Islet precursor cell (in vitro differentiated cells): Measurements from ENCODE around the gene CDH8.
"Not testable (repeated sequence)": the region's sequence is repeated elsewhere in the genome, so short reads cannot be mapped to it uniquely, and the experiment has no call there.

Experiments
- DNase-seq: peaks from one replicate; pipeline ENCODE4 v3.0.0-alpha.2; 2018

CDH8 gene

DNA sequence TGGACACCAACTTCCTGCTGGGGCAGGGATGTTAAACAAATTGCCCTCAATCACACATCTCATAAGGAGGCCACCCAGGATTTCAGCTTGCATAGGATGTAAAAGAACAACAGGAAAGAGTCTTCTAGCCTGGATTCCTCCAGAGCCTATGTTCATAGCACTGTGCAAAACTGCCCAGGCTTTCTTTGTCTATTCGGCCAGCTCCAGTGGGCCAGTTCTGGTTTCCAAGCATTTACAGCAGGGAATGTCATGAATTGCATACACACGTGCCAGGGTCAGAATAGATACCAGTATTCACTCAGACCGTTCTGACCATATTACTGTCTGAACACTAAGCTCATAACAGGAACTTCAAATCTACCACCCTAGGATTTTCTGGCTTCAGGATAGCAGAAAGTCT lies 273.2 kb downstream of the CDH8 start:
- DNase-seq: no peak

DNA sequence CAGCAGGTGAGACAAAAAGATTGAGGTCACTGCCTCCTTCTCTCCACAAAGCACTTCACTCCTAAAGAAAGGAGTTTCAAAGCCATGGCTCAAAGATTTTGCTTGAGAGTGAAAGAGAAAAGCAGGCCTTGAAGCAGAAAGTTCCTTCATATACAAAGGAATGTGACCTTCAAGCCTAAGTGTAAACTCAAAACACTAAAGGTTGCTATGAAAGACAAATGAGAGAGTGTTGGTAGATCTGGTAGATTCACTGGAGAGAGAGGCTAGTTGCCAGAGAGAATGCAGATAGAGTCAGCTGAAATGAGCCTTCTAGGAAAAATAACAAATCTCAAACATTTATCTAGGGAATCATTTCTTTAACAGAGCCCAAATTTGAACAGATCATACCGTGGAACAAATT lies 305.2 kb downstream of the CDH8 start:
- no peak for DNase-seq

DNA sequence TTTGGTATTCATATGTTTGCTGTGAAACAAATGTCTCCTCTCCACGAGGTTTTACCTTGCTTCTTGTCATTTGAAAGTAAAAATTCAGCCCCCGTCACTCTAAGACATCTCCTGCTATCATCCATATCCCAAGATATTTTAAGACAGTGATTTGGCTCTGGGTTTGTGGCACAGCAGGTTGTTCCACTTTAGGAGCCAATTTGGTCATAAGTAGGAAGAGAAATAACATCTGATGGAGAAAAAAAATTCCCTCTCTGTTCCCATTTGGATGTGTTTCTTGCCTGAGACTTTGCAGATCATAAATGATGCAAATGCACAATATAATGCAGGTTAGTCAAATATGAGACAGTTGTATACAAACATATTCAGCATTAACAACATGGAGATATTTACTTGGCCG lies 309.5 kb downstream of the CDH8 start:
- no peak for DNase-seq

DNA sequence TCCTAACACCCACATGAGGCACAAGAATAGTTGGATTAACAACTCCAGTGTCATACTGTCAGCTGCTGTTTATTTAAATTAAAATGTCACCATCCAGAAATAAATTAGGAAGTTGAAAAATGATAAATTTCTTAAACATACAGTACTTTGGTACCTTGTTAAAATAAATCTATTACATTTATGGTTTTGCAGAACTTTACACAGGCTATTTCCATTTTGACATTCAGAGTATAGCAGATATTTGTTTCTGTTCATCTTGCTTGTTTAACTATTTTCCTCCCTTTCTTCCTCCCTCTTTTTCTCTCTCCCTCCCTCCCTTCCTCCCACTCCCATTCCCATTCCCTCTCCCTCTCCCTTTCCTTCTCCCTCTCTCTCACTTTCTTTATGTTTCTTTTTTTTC lies 310.1 kb downstream of the CDH8 start:
- no peak for DNase-seq

DNA sequence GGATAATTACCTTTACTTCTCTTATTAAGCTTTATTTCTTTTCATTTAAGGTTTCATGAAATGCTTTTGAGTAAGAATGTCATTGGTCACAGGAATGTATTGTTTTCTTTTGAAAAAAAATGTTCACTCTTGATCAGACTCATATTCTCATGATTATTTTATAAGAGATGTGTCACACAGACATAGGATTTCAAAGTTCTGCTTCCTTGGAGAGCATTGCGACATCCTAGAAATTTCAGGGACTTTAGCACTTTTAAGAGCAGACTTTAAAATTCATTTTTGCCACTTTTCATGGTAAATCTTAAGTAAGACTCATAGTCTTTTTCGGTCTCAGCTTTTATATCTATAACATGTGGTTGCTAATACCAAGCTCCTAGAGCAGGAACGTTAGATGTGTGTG lies 314.7 kb downstream of the CDH8 start:
- no peak for DNase-seq

DNA sequence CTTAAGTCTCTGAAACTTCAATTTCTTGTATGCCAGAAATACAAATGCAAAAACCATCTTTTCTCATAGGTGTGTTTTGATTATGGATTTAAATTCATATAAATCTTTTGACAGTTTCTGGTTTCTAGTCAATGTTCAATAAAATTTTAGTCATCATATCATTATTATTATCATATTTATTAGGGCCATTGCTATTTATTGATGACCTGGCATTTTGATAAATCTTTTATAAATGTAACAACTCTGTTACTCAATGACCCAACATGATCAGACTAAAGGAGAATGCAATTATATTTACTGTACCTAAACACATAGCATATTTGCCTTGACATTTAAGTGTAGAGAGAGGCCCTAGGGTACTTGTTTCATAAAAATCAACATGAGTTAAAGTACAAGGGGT lies 320.8 kb downstream of the CDH8 start:
- no peak for DNase-seq

DNA sequence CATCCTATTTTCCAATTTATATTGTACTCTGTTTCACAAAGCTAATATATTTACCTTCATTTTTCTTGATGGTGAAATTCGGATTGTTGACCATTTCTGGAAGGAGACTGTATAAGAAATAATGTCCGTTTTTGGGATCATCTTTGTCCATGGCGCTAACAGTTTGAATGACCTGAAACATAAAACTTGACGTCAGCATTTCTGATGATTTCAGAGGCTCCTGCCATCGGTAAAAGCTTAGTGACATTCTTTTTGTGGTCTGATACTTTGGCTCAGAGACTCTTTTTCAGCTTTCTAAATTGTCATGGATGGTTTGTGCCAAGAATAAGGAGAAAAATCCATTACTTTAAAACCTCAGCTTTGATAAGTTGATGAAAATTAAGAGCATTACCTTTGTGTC lies 322.5 kb downstream of the CDH8 start:
- no peak for DNase-seq

DNA sequence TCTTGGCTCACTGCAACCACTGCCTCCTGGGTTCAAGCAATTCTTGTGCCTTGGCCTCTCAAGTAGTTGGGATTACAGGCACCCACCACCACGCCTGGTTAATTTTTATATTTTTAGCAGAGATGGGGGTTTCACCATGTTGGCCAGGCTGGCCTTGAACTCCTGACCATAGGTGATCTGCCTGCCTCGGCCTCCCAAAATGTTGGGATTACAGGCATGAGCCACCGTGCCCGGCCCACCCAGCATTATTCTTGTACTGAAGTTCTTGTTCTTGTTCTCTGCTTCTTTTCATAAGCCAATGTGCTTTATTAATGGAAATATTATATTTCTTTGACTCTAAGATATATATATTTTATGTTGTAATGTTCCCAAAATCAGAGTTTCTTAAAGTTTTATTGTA lies 336.6 kb downstream of the CDH8 start:
- DNase-seq: not testable (repeated sequence)

DNA sequence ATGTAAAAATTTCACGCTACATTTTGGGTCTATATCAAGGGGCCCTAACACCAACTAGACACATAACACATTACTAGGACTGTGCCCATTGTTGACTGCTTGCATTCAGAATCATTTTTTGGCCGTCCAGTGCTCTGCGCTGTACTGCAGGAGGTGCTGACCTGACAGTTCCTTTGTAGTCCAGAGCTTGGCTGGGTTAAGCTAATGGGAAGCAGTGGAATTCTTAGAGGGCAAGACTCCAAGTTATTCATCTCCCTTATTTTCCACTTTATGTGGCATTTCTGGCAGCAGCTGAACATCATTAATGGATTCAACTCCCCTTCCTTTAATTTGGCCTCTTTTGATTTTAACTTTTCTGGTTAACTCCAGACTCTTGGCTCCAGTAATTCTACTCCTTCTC lies 351.7 kb downstream of the CDH8 start:
- DNase-seq: no peak

DNA sequence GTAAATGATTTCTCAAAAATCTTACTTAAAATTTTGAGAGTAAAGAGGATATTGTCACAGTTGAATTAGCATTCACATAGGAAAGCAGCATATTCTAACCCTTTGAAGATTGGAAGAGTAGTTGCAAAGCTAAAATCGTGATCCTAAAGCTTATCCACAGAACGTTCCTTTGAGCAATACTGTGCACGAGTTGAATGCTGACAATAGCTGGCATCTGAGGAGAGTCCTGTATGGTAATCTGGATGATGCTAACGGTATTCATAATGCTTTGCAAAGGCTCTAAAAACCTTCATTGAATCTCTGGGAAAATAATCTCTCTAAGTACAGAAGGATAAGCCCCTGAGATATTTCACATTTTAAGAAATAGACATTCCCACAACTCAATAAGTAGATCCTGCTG lies 354.6 kb downstream of the CDH8 start:
- no peak for DNase-seq

DNA sequence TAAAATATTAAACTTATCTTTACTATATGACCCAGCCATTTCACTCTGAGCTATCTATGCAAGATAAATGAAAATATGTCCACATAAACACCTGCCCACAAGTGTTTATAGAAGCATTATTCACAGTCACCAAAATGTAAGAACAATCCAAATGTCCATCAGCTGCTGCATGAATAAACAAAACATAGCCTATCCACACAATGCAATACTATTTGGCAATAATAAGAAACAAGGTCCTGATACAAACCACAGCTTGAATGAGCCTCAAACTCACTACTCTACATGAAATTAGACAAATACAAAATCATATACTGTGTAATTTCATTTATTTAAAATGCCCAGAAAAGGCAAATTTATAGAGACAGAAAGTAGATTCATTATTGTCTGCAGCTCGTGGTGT lies 355.1 kb downstream of the CDH8 start:
- no peak for DNase-seq

DNA sequence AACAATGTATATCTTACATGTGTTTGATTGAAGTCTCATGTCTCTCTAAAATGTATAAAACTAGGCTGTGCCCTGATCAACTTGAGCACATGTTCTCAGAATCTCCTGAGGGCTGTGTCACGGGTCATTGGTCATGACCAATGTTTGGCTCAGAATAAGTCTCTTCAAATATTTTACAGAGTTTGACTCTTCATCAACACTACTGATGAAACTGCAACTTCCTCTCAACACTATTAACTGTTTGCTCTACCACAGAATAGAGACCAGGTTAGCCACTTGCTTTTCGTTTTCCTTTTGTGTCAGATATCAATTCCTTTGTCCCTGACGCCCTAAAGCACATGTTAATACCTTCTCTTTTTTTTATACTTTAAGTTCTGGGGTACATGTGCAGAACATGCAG lies 358.1 kb downstream of the CDH8 start:
- DNase-seq: no peak

DNA sequence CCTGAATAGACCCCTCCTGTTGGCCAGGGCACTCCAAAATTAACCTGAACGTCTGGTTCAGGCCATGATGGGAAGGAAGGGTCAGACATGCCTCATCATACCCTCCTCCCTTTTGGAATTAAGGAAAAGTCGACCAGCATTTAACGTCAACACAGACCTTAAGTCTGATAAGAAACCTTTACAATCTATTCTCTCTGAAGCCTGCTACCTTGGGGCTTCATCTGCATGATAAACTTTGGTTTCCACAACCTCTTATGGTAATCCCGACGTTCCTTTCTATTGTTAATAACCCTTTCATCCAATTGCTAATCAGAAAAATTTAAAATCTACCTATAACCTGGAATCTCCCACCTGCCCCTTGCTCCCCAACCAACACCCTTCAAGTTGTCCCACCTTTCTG lies 358.5 kb downstream of the CDH8 start:
- no peak for DNase-seq

DNA sequence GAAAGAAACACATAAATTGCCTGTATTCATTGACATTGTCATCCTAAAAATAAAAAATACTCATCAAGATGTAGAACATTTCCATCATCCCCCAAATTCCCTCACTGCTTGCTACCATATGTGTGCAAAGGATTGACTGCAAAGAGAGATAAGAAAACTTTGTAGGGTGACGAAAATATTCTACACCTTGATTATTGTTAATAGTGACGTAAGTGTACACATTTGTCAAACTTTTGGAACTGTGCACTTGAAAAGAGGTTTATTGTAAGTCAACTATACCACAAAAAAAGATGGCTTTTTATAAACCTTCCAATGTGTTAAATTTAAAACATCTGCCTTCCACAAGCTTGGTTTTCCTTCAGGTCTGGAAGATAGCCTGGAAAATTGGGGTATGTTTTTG lies 359.5 kb downstream of the CDH8 start:
- no peak for DNase-seq

DNA sequence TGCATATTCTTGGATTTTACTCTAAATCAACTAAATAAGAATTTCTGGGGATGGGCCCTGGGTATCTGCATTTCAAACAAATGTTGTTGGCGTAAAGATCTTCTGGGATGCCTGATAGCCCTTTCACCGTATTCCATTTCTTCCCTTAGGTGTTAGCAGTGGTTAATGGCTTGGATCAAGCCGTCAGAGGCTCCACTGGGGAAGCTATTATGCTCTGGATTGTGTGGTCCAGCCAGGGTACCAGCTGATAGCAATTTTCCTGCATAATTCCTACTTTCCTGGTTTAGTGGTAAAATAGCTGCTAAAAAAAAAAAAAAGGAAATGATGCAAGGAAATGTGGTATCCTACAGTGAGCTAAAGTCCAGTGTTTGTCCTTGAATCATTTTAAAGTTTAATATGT lies 365.1 kb downstream of the CDH8 start:
- DNase-seq: no peak

DNA sequence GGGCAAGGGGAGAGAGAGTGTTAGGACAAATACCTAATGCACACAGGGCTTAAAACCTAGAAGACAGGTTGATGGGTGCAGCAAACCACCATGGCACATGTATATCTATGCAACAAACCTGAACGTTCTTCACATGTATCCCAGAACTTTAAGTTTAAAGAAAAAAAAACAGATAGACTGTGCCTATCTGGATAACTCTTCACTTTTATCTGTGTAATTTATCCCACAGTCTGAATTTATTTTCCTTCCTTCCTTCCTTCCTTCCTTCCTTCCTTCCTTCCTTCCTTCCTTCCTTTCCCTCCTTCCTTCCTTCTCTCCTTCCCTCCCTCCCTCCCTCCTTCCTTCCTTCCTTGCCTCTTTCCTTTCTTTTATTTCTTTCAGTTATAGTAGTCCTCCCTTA lies 370.7 kb downstream of the CDH8 start:
- DNase-seq: no peak

DNA sequence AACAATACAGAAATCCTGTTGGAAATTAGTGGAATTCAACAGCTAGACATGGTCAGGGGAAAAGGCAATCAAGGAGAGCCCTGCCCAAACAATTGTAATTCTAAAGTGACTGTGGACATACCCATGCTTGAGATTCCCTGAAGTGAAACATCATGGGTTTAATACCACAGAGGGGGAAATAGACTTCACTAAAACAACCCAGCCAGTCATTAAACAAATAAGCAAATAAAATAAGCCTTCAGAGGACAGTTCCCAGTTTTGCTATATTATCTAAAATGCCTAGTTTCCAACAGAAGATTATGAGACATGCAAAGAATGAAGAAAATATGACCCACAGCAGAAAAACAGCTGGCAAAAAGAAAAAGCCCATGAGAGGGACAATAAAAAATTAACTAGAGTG lies 376.3 kb downstream of the CDH8 start:
- DNase-seq: no peak

DNA sequence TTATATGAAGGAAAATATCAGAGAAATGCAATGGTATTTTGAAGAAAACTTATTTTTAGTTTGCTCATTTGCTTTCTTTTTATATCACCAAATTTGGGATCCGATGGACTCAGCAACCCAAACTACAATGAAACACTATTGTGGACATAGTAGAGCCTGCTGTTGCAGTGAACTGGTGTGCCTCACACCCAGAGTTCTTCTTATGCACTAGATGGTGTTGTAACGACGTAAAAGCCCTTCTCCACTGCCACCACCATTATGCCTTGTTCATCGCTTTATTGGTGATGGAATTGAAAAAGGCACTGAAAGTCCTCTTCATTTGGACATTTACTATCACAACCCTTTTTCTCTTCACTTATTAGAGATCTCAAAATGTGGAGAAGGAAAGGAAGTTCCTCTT lies 381.3 kb downstream of the CDH8 start:
- no peak for DNase-seq

DNA sequence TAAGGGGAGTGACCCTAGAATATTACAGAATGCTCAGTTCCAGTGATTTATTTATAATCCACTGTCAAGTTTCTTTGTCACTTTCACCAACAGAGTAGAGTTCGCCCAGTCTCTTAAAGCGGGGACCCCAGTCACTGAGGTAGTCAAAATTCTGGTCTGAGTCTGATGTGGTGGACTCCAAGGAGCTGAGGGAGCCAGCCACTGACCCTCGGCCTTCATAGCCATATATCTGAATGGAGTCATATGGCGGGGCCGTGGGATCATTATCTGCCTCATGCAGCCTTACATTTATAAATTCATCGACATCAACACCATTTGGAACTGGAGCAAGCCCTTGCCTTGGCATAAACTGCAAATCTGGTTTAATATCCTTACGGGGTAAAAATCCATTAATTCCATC lies 382.7 kb downstream of the CDH8 start:
- no peak for DNase-seq

DNA sequence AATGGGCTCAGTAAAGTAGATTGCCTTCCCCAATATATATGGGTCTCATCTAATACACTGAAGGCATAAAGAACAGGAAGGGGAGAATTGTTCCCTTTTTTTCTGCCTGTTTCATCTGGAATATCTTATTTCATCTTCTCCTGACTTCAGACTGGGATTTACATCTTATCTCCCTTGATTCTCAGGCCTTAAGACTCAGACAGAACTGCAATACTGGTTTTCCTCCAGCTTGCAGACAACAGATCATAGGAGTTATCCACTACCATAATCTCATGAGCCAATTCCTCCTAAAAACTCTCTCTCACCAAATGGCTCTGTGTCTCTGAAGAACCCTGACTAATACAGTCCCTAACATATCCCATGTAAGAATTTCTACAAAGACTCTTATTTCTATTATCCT lies 390.7 kb downstream of the CDH8 start:
- no peak for DNase-seq

DNA sequence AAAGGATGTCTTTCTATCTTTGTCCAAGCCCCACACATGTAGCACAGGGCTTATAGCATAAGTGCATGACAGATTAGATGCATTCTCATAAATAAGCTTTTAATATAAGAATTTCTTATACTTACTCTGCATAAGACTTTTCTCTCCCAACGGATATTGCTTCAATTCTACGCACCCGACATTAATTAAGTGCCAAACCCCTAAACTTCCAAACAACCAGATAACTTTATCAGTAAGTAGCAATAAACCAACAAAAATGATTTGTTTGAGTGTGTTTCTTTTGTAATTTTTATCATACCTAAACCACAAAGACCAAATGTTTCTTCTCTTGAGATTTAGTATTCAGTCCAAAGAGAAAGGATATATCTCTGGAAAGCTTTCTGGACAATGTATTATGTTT lies 391.5 kb downstream of the CDH8 start:
- no peak for DNase-seq

DNA sequence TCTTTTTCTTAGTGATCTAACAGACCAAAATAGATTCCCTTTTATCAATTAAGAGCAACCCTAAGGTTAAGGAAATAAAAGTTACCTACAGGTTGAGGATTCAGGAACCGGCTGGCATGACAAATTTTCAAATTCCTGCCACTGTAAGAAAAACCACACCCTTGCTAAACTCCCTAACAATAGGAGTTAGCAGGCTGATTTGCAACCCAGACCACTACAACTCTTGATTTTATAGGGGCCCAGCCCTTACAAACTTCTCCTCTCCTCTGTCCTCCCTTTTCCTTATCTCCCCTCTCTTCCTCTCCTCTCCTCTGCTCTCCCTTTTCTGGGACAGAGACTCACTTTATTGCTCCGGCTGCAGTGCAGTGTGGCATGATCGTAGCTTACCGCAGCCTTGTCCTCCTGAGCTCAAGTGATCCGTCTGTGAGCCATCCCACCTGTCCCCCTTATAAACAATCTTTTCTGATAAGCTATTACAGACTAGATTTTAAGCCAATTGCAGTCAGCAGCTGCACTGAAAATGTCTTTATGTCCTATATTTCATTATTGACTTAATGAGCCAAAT lies 418.9 kb downstream of the CDH8 start:
- no peak for DNase-seq

DNA sequence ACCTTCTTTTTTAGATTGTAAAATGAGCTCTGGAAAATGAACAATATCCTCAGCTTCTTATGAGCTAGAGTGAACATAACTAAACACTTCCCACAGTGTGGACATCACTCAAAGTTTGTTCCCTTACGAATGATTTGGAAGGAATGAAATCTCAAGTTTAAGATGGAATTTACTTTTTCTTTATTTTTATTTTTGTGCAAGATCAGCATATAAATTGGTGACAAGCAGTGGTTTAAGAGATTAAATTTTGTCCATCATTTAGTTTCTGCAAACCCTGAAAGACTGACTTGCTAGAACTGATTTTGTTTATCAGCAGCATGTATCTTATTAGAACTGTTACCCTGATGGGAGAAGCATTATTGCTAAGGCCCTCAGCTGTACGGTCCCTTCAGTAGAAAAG lies 420.1 kb downstream of the CDH8 start:
- DNase-seq: no peak

DNA sequence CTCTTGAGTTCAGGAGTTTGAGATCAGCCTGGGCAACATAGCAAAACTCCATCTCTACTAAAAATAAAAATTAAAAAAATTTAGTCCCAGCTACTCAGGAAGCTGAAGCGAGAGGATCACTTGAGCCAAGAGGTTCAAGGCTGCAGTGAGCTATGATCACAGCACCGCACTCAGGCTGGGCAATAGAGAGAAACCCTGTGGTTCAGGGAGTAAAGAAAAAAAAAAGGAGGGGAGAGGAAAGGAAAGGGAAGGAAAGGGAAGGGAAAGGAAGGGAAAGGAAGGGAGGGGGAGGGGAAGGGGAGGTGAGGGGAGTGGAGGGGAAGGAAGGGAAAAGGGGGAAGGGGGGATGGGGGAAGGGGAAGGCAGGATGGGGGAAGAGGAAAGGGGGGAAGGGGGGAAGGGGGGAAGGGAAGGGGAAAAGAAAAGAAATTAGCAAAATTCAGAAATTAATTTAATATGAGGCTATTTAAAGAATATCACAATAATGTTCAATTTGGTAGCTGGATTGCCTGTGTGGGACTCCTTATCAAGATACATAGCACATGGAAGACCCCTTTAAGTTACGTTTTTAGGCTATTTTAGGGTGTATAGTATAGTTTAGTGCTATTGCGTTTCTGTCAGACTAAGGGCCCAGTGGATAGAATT lies 424.3 kb downstream of the CDH8 start:
- no peak for DNase-seq

DNA sequence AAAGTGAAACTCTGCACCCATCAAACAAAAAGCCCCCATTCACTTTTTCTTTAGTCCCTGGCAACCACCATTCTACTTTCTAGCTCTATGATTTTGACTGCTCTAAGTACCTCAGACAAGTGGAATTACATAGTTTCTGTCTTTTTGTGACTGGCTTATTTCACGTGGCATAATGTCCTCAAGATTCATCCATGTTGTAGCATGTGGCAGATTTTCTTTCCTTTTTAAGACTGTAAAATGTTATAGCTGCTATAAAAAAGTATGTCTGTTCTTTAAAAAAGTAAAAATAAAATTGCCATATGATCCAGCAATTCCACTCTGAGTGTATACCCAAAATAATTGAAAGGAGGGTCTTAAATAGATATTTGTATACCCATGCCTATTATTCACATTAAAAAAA lies 429.7 kb downstream of the CDH8 start:
- no peak for DNase-seq
